NCI-H2171 (cell line): ENCODE data around the gene ARF1.

Experiments
- DNase-seq: peaks from one replicate; lab custom pipeline; 2025; lab: John Stamatoyannopoulos, UW

ARF1 gene

GRCh38 chr1:228148196-228148861 lies 65.8 kb downstream of the ARF1 start:
- DNase-seq, result no peak
